ENCODE results near the gene PPM1D.
"Not testable (repeated sequence)": the region's sequence is repeated elsewhere in the genome, so short reads cannot be mapped to it uniquely, and the experiment has no call there.

PPM1D gene

DNA sequence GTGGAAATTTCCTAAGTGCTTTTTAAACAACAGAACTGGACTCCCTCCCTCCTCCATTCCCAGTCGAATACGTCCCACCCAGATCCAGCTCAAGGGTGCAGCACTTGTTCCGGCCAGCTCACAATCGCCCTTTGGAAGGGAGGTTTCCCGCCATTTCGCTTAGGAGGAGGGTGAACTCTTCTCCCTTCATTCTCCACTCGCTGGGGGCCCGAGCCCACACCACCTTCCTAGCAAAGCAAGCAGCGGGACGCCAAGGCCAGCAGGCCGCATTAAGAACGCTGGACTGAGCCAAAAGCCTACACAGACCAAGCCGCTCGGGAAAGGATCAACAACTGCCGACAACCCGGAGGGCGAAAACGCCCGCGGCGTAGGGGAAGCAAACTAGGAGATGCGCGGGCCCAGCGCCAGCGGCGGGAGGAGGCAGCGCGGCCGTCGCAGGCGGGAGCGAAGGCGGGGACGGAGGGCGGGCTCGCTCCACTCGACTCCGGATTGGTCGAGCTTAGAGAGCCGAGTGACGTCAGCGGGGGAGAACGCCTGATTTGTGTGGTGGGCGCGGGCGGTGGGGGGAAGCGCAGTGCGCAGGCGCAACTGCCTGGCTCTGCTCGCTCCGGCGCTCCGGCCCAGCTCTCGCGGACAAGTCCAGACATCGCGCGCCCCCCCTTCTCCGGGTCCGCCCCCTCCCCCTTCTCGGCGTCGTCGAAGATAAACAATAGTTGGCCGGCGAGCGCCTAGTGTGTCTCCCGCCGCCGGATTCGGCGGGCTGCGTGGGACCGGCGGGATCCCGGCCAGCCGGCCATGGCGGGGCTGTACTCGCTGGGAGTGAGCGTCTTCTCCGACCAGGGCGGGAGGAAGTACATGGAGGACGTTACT is at the start of gene PPM1D:
TSS of gene PPM1D (plus strand) at position 574 of the 870 bp plus-strand sequence. CDS start at position 796, 222 bp downstream.
- H3K4me3 Mint-ChIP-seq, result peak within 1 kb of the TSS; percentile 91 to 99 (median 95)
- H3K36me3 Mint-ChIP-seq (ENCODE audit: low read depth), result no peaks in the 10 kb centered on the region
- peaks cover 29% of the 10 kb centered on the region for H3K4me1 Mint-ChIP-seq
- no peaks in the 10 kb centered on the region for H3K9me3 Mint-ChIP-seq
- H3K27me3 Mint-ChIP-seq (ENCODE audit: low read depth), result no peaks in the 10 kb centered on the region
- H3K27ac Mint-ChIP-seq, result peak within 1 kb of the TSS; percentile 99 to 100 (median 99)
- TF ChIP-seq, protein P1, sequence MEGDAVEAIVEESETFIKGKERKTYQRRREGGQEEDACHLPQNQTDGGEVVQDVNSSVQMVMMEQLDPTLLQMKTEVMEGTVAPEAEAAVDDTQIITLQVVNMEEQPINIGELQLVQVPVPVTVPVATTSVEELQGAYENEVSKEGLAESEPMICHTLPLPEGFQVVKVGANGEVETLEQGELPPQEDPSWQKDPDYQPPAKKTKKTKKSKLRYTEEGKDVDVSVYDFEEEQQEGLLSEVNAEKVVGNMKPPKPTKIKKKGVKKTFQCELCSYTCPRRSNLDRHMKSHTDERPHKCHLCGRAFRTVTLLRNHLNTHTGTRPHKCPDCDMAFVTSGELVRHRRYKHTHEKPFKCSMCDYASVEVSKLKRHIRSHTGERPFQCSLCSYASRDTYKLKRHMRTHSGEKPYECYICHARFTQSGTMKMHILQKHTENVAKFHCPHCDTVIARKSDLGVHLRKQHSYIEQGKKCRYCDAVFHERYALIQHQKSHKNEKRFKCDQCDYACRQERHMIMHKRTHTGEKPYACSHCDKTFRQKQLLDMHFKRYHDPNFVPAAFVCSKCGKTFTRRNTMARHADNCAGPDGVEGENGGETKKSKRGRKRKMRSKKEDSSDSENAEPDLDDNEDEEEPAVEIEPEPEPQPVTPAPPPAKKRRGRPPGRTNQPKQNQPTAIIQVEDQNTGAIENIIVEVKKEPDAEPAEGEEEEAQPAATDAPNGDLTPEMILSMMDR (IDR thresholded peaks at IDR 0.05; ENCODE audit: unreplicated experiment in 3 of 3), result no peak

DNA sequence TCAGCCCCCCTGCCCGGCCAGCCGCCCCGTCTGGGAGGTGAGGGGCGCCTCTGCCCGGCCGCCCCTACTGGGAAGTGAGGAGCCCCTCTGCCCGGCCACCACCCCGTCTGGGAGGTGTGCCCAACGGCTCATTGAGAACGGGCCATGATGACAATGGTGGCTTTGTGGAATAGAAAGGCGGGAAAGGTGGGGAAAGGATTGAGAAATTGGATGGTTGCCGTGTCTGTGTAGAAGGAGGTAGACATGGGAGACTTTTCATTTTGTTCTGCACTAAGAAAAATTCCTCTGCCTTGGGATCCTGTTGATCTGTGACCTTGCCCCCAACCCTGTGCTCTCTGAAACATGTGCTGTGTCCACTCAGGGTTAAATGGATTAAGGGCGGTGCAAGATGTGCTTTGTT is 47.7 kb upstream of the PPM1D start:
- not testable (repeated sequence) for H3K4me3 Mint-ChIP-seq; H3K27me3 Mint-ChIP-seq (ENCODE audit: low read depth); H3K4me1 Mint-ChIP-seq; H3K27ac Mint-ChIP-seq
- peaks cover 27% of the 10 kb centered on the region for H3K36me3 Mint-ChIP-seq (ENCODE audit: low read depth)
- H3K9me3 Mint-ChIP-seq, result peaks cover 19% of the 10 kb centered on the region

DNA sequence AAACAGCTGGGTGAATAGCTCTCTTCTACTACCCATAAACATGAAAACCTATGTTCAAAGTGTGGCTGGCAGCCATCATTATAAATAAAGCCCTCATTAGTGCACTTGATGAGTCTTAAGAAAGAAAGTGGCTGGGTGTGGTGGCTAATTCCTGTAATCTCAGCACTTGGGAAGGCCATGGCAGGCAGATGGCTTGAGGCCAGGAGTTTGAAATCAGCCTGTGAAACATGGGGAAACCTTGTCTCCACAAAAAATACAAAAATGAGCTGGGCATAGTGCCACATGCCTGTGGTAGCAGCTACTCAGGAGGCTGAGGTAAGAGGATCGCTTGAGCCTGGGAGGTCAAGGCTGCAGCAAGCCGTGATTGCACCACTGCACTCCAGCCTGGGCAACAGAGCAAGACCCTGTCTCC is 45.6 kb upstream of the PPM1D start:
- TF ChIP-seq, protein P1 (IDR thresholded peaks at IDR 0.05; ENCODE audit: unreplicated experiment in 3 of 3), result no peak
- no peaks in the 10 kb centered on the region for H3K4me1 Mint-ChIP-seq

DNA sequence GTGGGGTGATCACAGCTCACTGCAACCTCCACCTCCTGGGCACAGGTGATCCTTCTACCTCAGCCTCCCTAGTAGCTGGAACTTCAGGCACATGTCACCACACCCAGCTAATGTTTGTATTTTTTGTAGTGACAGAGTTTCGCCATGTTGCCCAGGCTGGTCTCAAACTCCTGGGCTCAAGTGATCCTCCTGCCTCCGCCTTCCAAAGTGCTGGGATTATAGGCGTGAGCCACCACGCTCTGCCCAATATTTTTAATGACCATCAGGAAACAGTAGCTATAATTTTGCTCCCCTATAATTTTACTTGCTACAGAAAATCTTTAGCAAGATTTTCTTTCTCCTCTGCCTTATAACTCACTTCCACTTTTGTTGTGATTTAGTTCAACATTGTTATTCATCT is 44.2 kb upstream of the PPM1D start:
- Mint-ChIP-seq H3K4me1 (no peaks in the 10 kb centered on the region), H3K9me3 (peaks cover 33% of the 10 kb centered on the region), H3K36me3 (ENCODE audit: low read depth) (peaks cover 31% of the 10 kb centered on the region), H3K4me3 (no peak overlapping the region), H3K27ac (no peak overlapping the region), H3K27me3 (ENCODE audit: low read depth) (no peaks in the 10 kb centered on the region)
- TF ChIP-seq, protein P1 (IDR thresholded peaks at IDR 0.05; ENCODE audit: unreplicated experiment in 3 of 3), result no peak

More for the DNA sequence above, 45.6 kb upstream of the PPM1D start:
- no peaks in the 10 kb centered on the region for H3K27me3 Mint-ChIP-seq (ENCODE audit: low read depth)
- H3K4me3 Mint-ChIP-seq, result no peak overlapping the region
- peaks cover 31% of the 10 kb centered on the region for H3K36me3 Mint-ChIP-seq (ENCODE audit: low read depth)
- H3K27ac Mint-ChIP-seq, result no peak overlapping the region
- peaks cover 33% of the 10 kb centered on the region for H3K9me3 Mint-ChIP-seq

DNA sequence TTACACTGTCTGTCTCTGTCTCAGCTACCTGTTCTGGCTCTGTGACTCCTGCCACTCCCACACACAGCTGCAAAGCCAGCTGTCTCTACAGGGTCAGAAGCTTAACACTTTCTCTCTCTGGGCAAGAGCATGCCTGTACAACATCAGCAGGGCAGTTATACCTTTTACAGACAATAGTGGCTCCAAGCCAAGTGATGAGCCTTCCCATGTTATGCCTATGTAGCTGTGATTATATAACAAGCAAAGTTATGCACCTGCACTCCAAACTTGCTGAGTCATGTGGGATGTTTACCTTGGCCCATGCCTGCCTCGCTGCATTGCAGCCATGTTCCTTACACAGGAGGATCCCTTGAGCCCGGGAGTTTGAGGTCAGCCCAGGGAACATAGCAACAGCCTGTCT is 42.2 kb upstream of the PPM1D start:
- peaks cover 30% of the 10 kb centered on the region for H3K36me3 Mint-ChIP-seq (ENCODE audit: low read depth)
- H3K27me3 Mint-ChIP-seq (ENCODE audit: low read depth), result no peaks in the 10 kb centered on the region
- TF ChIP-seq, protein P1 (IDR thresholded peaks at IDR 0.05; ENCODE audit: unreplicated experiment in 3 of 3), result no peak
- H3K4me1 Mint-ChIP-seq, result peaks cover 3% of the 10 kb centered on the region
- no peak overlapping the region for H3K4me3 Mint-ChIP-seq
- peaks cover 32% of the 10 kb centered on the region for H3K9me3 Mint-ChIP-seq
- H3K27ac Mint-ChIP-seq, result no peak overlapping the region

DNA sequence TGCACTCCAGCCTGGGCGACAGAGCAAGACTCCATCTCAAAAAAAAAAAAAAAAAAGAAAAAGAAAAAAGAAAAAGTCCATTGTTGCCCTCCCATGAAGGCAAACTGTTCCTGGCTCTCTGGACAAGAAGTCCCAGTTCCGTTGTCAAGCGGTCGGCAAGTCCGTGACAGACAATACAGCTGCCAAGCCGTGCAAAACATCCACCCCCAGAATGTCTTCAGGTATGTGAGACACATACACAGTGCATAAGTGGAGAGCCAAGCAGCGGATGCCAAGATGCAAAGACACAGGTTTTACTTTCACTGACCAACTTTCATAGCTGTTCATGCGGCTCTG is 40.4 kb upstream of the PPM1D start:
- Mint-ChIP-seq H3K27ac (no peak overlapping the region), H3K4me3 (no peak overlapping the region), H3K9me3 (peaks cover 28% of the 10 kb centered on the region), H3K4me1 (peaks cover 4% of the 10 kb centered on the region), H3K36me3 (ENCODE audit: low read depth) (peaks cover 18% of the 10 kb centered on the region), H3K27me3 (ENCODE audit: low read depth) (no peaks in the 10 kb centered on the region)
- TF ChIP-seq, protein P1 (IDR thresholded peaks at IDR 0.05; ENCODE audit: unreplicated experiment in 3 of 3), result no peak

All from nephron (organoid).